NCI-H460 (cell line): ENCODE measurements around the gene WSCD2. TPM values are rescaled to one million over a fixed set of nuclear protein-coding genes. Genes with fewer than 3 reads are reported as not detected.

ENCODE experiments used
- DNase-seq: peaks from one replicate; pipeline ENCODE4 v3.0.0-alpha.2; 2016; ENCODE audit warnings: low read depth; ENCODE audit errors: extremely low read depth
- total RNA-seq: library from RNA; depleted of rRNA; stranded (reverse); fragments of >200 nt; shearing (Covaris generic); gene quantifications from 2 replicates; pipeline ENCODE4 v1.2.3, GENCODE V29; 2014

The WSCD2 gene
- total RNA-seq, 1 experiment from 2014 or later = not detected

GRCh38 chr12:108231109-108231905 lies 102.2 kb downstream of the WSCD2 start:
- no peak for DNase-seq

- no peak for DNase-seq
Measured at GRCh38 chr12:108231909-108232434, 102.9 kb downstream of the WSCD2 start.

DNA sequence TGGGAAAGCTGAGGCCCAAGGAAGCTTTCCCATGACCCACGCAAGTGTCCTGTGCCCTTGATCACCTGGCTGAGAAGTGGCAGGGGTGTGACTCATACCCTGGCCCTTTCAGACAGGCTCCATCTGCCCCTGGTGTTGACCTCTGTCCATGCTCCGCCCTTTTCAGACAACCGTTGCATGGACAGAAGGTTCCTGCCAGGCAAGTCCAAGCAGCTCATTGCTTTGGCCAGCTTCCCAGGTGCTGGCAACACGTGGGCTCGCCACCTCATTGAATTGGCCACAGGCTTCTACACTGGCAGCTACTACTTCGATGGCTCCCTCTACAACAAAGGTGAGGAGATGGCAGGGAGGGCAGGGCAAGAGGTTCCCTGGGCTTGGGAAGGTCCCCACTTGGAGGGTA lies 103.5 kb downstream of the WSCD2 start:
- no peak for DNase-seq

DNA sequence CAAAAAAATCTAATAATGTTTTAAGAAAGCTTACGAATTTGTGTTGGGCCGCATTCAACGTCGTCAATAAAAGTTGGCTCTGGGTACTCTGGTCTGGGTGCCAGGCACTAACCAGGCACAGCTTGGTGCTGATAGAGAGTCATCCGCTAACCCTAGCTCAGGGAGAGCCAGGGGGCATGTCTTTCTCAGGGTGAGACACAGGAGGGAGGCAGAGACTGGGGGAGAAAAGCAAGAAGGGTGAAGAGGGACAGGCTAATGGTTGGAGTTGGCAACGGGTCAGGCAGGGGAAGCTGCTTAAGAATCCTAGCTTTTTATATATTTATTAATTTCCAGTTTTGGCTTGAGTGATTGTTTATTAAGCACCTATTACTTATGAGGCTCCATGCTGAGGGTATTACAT lies 105.1 kb downstream of the WSCD2 start:
- DNase-seq = no peak

- DNase-seq = no peak
Measured at GRCh38 chr12:108235197-108235984, 106.3 kb downstream of the WSCD2 start.

DNA sequence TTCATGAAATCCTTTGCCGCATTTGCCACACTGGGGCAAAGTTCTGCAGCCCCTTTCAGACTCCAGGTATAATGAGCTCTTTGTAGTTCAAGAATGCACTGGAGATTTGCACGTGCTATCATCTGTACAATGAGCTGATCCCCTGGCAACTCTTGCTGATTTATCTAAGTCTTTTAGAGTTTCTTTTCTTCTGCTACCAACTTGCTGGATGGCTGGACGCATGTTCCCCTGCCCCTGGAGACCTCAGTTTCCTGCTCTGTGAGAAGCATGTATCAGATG lies 106.8 kb downstream of the WSCD2 start:
- no peak for DNase-seq

GRCh38 chr12:108236366-108236765 lies 107.3 kb downstream of the WSCD2 start:
- DNase-seq = no peak

GRCh38 chr12:108237272-108237671 lies 108.2 kb downstream of the WSCD2 start:
- DNase-seq = no peak

DNA sequence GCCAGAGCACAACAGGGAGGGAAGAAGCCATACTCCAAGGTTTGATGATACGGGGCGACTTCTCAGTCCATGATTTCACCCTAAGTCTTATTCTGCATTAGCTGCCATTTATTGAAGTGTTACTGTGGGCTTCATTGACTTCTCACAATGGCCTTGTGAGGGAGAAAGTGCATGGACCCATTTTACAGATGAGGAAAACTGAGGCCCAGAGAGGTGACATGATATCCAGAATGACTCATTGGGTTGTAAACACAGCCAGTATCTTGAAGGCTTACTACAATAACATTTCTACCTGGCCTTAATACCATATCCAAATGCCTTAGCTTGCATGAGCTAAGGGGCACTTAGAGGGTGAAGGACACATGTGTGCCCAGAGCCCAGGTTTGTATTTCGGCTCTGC lies 109.4 kb downstream of the WSCD2 start:
- DNase-seq = no peak

DNA sequence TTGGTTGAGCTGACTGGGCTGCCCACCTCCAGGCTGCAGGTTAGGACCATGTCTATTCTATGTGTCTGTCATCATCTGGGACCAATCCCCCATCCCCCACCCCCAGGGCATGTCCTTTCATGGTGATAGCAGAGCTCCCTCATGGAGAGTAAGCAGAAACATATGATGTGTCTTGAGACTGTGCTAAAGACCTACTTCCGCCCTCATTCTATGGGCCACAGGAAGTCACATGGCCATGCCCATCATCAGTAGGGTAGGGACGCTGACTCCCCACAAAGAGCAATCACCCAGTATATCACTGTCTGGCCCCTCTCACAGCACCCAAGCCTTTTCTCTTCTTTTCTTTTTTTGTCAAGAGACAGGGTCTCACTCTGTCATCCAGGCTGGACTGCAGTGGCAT lies 110.3 kb downstream of the WSCD2 start:
- DNase-seq = no peak

- DNase-seq = no peak
Measured at GRCh38 chr12:108240027-108240785, 111.1 kb downstream of the WSCD2 start.

DNA sequence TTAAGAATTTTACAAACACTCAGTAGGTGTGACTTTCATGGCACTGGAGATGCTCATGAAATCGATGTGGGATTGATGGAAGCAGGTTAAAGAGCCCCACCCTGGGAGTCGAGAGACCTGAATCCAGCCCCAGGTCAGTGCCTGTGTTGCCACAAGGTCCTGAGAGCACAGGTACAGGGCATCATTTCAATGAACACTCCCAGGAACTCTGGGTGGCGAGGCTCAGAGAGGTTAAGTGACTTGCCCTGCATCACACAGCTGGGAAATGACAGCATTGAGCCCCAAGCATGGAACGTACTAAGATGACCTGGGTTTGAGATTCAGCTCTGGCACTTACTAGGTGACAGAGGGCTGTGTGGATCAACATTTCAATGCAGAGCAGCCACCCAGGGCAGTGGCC lies 111.8 kb downstream of the WSCD2 start:
- no peak for DNase-seq

DNA sequence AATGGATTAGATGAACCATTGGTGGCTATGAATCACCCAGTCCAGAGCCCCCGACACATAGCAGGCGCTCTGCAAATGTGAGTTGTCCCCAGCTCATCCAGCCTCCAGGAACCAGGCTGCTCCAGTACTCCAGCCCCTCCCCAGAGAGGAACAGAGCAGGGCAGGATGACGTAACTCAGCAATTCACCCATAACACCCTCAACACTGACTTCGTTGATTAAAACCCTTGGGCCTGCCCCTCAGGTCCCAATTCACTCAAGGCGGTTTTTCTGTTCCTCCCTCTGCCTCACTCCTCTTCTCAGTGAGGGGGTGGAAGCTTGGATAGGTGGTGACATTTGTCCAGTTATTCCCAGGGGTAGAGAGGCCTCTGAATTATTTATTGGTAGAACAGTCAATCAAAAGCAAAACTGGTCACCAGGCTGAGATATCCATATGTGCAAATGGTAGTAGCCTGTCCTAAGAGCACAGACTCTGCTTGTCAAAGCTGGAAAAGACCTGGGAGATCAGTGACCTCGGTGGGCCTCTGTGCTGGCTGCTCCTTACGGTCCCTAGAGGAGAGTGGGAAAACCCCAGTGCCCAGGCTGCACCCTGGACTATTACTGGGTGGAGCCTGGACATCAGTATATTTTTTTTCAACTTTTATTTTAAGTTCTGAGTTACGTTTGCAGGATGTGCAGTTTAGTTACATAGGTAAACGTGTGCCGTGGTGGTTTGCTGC lies 113.1 kb downstream of the WSCD2 start:
- no peak for DNase-seq

- DNase-seq = no peak
Measured at GRCh38 chr12:108247130-108247529, 118.0 kb downstream of the WSCD2 start.

DNA sequence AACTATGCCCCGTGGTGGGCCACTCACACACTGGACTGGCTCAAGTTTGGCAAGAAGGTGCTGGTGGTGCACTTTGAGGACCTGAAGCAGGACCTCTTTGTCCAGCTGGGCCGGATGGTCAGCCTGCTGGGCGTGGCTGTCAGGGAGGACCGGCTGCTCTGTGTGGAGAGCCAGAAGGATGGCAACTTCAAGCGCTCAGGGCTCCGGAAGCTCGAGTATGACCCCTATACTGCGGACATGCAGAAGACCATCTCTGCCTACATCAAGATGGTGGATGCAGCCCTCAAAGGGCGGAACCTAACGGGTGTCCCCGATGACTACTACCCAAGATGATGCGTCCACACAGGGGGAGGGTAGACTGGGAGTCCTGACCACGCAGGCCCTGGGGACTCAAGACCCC lies 118.9 kb downstream of the WSCD2 start:
- no peak for DNase-seq

- DNase-seq = no peak
Measured at GRCh38 chr12:108252523-108252922, 123.4 kb downstream of the WSCD2 start.

- no peak for DNase-seq
Measured at GRCh38 chr12:108253540-108253939, 124.5 kb downstream of the WSCD2 start.

DNA sequence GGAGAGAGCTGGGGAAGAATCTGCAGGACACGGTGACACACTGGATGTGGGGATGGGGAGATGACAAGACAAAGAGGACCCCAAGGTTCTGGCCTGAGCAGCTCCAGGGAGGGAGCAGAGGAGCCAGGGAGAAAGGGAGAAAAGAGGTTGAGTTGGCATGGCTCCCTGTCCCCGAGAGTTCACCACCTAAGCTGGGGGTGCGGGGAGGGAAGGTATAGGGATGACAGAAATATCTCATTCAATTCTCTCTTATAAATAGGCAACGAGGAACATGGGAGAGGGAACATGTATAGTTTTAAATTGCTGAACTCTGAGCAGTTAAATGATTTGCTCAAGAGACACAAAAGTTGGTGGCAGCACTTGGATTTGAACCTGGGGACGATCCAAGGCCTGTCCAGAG lies 124.9 kb downstream of the WSCD2 start:
- DNase-seq = no peak

GRCh38 chr12:108254517-108255251 lies 125.6 kb downstream of the WSCD2 start:
- DNase-seq = no peak

DNA sequence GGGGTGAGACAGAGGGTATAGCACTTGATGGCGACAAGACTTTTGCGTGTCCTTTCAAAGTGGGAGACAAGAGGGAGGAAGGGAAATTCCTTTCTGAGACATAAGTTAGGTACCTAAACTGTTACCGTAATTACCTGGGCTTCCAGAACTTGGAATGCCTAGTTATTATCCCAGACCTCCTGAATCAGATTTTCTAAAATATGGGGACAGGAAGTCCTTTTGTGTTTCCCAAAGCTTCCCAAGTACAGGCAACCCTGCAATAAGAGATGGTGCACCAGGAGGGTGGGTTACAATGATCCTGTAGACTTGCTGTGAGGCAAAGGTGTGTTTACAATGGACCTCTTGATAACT lies 126.1 kb downstream of the WSCD2 start:
- no peak for DNase-seq
